SK-N-SH (cell line): ENCODE measurements around the gene CLTCL1. TPM values are rescaled to one million over a fixed set of nuclear protein-coding genes. Genes with fewer than 3 reads are reported as not detected.

Source experiments
- CTCF ChIA-PET: fragments of 300-600, 350-600 bp; formaldehyde crosslinking; extraction: SDS; loops from one replicate; lab custom pipeline; 2021; lab: Yijun Ruan, JAX
- POLR2A ChIA-PET: fragments of 350-600 bp; sonication (Branson Sonifier 250); formaldehyde crosslinking; extraction: SDS; loops from one replicate; lab custom pipeline; 2020; ENCODE audit warnings: antibody characterized with exemption, inconsistent platforms; lab: Yijun Ruan, JAX
- DNase-seq: peaks from one replicate; pipeline ENCODE4 v3.0.0; 2012
- H2AFZ ChIP-seq: fragments of 200-600 bp; sonication (generic); 2 replicates; pipeline ENCODE4 v1.8.1; 2016; ENCODE audit warnings: antibody characterized with exemption, mild to moderate bottlenecking, low read depth
- H3F3A ChIP-seq: fragments of 200-600 bp; sonication (generic); replicated peaks from 2 replicates; pipeline ENCODE3; 2016; ENCODE audit warnings: antibody characterized with exemption, mild to moderate bottlenecking; ENCODE audit not compliant: insufficient read depth
- H3K27ac ChIP-seq, 2 experiments: fragments of 200-500 bp in 1 of 2; fragments of 200-600 bp in 1 of 2; sonication (Bioruptor generic) in 1 of 2; sonication (generic), shearing (Covaris generic) in 1 of 2; 2 replicates each; pipeline versions ENCODE4 v1.5.1 to v1.6.1; 2014 to 2016; ENCODE audit warnings: low read depth in 2 of 2, inconsistent platforms in 1 of 2, low read length in 1 of 2, mild to moderate bottlenecking in 1 of 2, mixed read lengths in 1 of 2
- H3K27me3 ChIP-seq: fragments of 200-600 bp; sonication (generic), shearing (Covaris generic); 2 replicates; pipeline ENCODE4 v1.6.1; 2016; ENCODE audit warnings: mixed run types; ENCODE audit not compliant: insufficient read depth
- H3K36me3 ChIP-seq, 2 experiments: fragments of 200-500 bp in 1 of 2; fragments of 200-600 bp in 1 of 2; sonication (Bioruptor generic) in 1 of 2; sonication (generic) in 1 of 2; replicated peaks in 1 of 2; 2 replicates each; pipeline versions ENCODE3 to v1.5.1; 2014 to 2016; ENCODE audit warnings: low read length in 1 of 2, mild to moderate bottlenecking in 1 of 2; ENCODE audit not compliant: insufficient read depth in 2 of 2, control insufficient read depth in 1 of 2
- H3K4me1 ChIP-seq, 2 experiments: fragments of 200-500 bp in 1 of 2; fragments of 200-600 bp in 1 of 2; sonication (Bioruptor generic) in 1 of 2; sonication (generic), shearing (Covaris generic) in 1 of 2; 2 replicates each; pipeline versions ENCODE4 v1.5.1 to v1.6.1; 2014 to 2016; ENCODE audit warnings: low read depth in 1 of 2, low read length in 1 of 2, mixed run types in 1 of 2; ENCODE audit not compliant: insufficient read depth in 2 of 2, control insufficient read depth in 1 of 2
- H3K4me2 ChIP-seq: fragments of 200-600 bp; sonication (generic), shearing (Covaris generic); 2 replicates; pipeline ENCODE4 v1.6.1; 2017; ENCODE audit warnings: mixed run types
- H3K4me3 ChIP-seq, 2 experiments: fragments of 200-500 bp in 1 of 2; fragments of 200-600 bp in 1 of 2; sonication (Bioruptor generic) in 1 of 2; sonication (generic), shearing (Covaris generic) in 1 of 2; 2 replicates each; pipeline versions ENCODE4 v1.5.1 to v1.8.1; 2014 to 2016; ENCODE audit warnings: low read depth in 2 of 2, inconsistent platforms in 1 of 2, low read length in 1 of 2, mild to moderate bottlenecking in 1 of 2, mixed read lengths in 1 of 2, moderate library complexity in 1 of 2
- H3K79me2 ChIP-seq: fragments of 200-600 bp; sonication (generic); 2 replicates; pipeline ENCODE4 v1.8.1; 2017; ENCODE audit warnings: mild to moderate bottlenecking; ENCODE audit not compliant: insufficient read depth
- H3K9ac ChIP-seq: fragments of 200-600 bp; sonication (generic); 2 replicates; pipeline ENCODE4 v1.6.1; 2017; ENCODE audit warnings: mixed run types
- H3K9me2 ChIP-seq: fragments of 200-600 bp; sonication (generic); 2 replicates; pipeline ENCODE4 v1.6.1; 2017; ENCODE audit warnings: mixed run types
- H3K9me3 ChIP-seq: fragments of 200-600 bp; sonication (generic); 2 replicates; pipeline ENCODE4 v1.6.1; 2017; ENCODE audit warnings: mixed run types, mild to moderate bottlenecking, moderate library complexity
- H4K20me1 ChIP-seq: fragments of 200-600 bp; sonication (generic); 2 replicates; pipeline ENCODE4 v1.6.1; 2017; ENCODE audit warnings: mild to moderate bottlenecking, mixed run types; ENCODE audit not compliant: insufficient read depth
- FOXJ3 ChIP-seq: sonication (generic); formaldehyde crosslinking; IDR thresholded peaks from 2 replicates; pipeline ENCODE4 v1.5.1; 2020; ENCODE audit warnings: mild to moderate bottlenecking, missing genetic modification reagents
- GABPA ChIP-seq: IDR thresholded peaks from 2 replicates; pipeline ENCODE4 v1.4.0; 2012; ENCODE audit warnings: low read depth, mild to moderate bottlenecking
- GATA2 ChIP-seq: sonication (generic); formaldehyde crosslinking; IDR thresholded peaks from 2 replicates; pipeline ENCODE4 v1.5.0; 2020; ENCODE audit warnings: mild to moderate bottlenecking, missing genetic modification reagents
- NRF1 ChIP-seq: IDR thresholded peaks from 2 replicates; pipeline ENCODE4 v1.6.1; 2012; ENCODE audit warnings: low read depth, mild to moderate bottlenecking, low read length
- POLR2AphosphoS5 ChIP-seq: IDR thresholded peaks from 2 replicates; pipeline ENCODE4 v1.6.1; 2012; ENCODE audit warnings: low read depth, low read length
- SMC3 ChIP-seq: IDR thresholded peaks from 2 replicates; pipeline ENCODE4 v1.6.1; 2012; ENCODE audit warnings: low read depth, low read length, improper control_type of control experiment
- WGBS: methylation state at CpG from one replicate; pipeline ENCODE4 v1.1.6; 2017; ENCODE audit warnings: low lambda C conversion rate; 5-methylcytosine and 5-hydroxymethylcytosine counted together
- polyA plus RNA-seq, 3 experiments: library from polyadenylated mRNA; depleted of rRNA; stranded (reverse); fragments of >200 nt; gene quantifications; 2 replicates each; pipeline ENCODE4 v1.2.3, GENCODE V29; 2012
- TF ChIP-seq, protein P1 (sequence below): IDR thresholded peaks from 2 replicates; pipeline ENCODE4 v1.6.1; 2012; ENCODE audit warnings: mild to moderate bottlenecking, low read depth, low read length, moderate library complexity
- TF ChIP-seq, protein P2 (sequence below): fragments of 150-350 bp; IDR thresholded peaks from 2 replicates; pipeline ENCODE4 v1.6.1; 2017; ENCODE audit warnings: antibody characterized with exemption, low read length, low read depth, borderline replicate concordance

The CLTCL1 gene
- polyA plus RNA-seq, 1 of the 3 experiments (the other 2 are of a cell fraction): 6.7 TPM

DNA sequence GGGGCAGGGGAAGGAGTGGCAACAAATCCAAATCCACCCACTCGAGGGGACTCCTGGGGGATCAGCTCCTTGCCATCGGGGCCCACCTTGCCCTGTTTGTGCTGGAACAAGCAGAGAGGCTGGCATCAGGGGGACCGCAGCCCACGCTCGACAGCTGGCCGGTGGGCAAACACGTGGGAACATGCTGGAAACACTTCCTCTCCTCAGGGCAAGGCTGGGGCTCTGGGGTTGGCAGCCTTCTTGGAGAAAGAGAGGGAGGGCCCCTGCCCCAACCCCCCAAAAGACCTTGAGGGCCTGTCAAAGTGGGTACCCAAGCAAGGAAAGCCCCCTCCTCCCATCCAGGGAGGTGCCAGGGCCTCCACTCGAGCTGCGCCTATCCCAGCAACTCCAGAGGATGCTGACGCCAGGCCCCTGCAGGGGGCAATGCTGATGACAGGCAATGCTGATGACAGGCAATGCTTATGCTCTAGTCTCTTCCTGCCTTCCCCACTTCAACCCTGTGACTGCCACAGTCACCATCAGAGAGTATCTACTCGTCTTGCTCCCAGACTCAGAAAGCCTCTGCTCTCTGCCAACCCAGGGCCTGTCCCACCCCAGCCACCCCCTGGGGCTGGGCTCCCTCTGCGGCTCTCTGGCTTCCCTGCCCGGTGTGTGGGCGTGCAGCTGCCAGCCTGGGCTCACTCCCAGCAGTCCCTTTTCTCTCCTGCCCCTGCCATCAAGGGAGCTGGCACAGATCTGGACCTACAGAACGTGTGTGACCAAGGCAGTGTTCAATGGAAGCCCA, 153.1 kb downstream of the CLTCL1 start (continued):
- no peak for TF ChIP-seq GATA2 (CRISPR knock-in tag)

DNA sequence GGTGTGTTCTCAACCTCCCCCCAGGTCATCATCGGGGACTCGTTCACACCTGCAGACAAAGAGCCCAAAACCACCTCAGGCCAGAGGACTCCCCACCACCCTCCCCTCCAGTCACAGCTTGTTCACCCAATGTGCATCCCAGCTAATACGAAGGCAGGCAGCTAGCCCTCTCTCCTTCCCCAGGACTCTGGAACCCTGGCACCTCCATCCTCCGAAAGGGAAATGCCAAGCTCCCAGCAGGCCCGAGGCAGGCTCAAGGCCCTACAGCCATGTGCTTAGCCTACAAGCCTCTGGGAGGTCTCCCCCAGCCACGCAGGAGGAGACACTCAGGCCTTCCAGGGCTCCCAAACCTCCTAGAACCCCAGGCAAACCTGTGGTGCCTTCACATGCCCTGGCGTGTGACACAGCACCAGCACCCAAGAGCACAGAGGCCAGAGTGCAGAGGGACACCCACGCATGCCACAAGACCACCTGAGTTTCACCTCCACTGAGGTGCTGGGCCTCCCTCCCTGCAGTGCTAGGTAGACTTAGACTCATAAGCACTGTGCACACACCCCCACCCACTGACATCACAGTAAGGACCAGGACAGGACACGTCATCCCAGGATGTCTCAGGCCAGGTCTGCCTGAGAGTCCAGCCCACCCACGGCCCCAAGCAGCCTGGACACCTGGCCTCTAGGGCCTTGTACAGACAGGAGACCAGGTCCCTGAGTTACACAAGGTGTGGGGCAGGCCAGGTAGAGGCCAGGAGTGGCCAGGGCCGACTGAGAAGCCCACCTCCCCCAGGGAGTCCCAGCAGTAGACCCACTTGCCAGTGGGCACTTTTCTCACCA, 153.9 kb downstream of the CLTCL1 start:
- no peak for DNase-seq
- no peak overlapping the region for H2AFZ ChIP-seq
- no peaks in the 10 kb centered on the region for H3K4me1 ChIP-seq
- H3K79me2 ChIP-seq: peaks cover 8% of the 10 kb centered on the region; the same call in 1 of the 2 replicates
- no peaks in the 10 kb centered on the region for H4K20me1 ChIP-seq
- 91% methylated on average over 5 of the region's 11 CpGs for WGBS
- H3K9me3 ChIP-seq: no peaks in the 10 kb centered on the region
- no peaks in the 10 kb centered on the region for H3K9me2 ChIP-seq
- no peak overlapping the region for H3K27ac ChIP-seq
- H3K4me3 ChIP-seq: no peak overlapping the region
- TF ChIP-seq POLR2AphosphoS5 (no peak), NRF1 (no peak), FOXJ3 (CRISPR knock-in tag) (no peak), GABPA (no peak), SMC3 (no peak), GATA2 (CRISPR knock-in tag) (no peak)
- TF ChIP-seq, protein P1, sequence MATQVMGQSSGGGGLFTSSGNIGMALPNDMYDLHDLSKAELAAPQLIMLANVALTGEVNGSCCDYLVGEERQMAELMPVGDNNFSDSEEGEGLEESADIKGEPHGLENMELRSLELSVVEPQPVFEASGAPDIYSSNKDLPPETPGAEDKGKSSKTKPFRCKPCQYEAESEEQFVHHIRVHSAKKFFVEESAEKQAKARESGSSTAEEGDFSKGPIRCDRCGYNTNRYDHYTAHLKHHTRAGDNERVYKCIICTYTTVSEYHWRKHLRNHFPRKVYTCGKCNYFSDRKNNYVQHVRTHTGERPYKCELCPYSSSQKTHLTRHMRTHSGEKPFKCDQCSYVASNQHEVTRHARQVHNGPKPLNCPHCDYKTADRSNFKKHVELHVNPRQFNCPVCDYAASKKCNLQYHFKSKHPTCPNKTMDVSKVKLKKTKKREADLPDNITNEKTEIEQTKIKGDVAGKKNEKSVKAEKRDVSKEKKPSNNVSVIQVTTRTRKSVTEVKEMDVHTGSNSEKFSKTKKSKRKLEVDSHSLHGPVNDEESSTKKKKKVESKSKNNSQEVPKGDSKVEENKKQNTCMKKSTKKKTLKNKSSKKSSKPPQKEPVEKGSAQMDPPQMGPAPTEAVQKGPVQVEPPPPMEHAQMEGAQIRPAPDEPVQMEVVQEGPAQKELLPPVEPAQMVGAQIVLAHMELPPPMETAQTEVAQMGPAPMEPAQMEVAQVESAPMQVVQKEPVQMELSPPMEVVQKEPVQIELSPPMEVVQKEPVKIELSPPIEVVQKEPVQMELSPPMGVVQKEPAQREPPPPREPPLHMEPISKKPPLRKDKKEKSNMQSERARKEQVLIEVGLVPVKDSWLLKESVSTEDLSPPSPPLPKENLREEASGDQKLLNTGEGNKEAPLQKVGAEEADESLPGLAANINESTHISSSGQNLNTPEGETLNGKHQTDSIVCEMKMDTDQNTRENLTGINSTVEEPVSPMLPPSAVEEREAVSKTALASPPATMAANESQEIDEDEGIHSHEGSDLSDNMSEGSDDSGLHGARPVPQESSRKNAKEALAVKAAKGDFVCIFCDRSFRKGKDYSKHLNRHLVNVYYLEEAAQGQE: no peak
- TF ChIP-seq, protein P2, sequence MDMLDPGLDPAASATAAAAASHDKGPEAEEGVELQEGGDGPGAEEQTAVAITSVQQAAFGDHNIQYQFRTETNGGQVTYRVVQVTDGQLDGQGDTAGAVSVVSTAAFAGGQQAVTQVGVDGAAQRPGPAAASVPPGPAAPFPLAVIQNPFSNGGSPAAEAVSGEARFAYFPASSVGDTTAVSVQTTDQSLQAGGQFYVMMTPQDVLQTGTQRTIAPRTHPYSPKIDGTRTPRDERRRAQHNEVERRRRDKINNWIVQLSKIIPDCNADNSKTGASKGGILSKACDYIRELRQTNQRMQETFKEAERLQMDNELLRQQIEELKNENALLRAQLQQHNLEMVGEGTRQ: no peak
- TF ChIP-seq, all 33 proteins: peak for 0
- ChIA-PET CTCF (no interaction called here), POLR2A (no interaction called here)
- Histone ChIP-seq H3K36me3 (peaks cover 18 to 81% of the 10 kb centered on the region in 2 experiments), H3K4me2 (no peak overlapping the region), H3K27me3 (no peaks in the 10 kb centered on the region), H3F3A (no peaks in the 10 kb centered on the region), H3K9ac (no peak overlapping the region)
